H1 (cell line): ENCODE data around the gene FLT1.

Source experiments
- EZH2 ChIP-seq: fragments of 200-600 bp; sonication (generic); IDR thresholded peaks from 2 replicates; pipeline ENCODE4 v1.7.1; 2012; ENCODE audit warnings: low read depth, mild to moderate bottlenecking, moderate library complexity, low read length, inconsistent platforms; ENCODE audit not compliant: severe bottlenecking
- HDAC2 ChIP-seq, 2 experiments: fragments of 300-600 bp in 1 of 2; sonication (generic) in 1 of 2; IDR thresholded peaks; 2 replicates each; pipeline ENCODE4 v1.6.1; 2011 to 2012; ENCODE audit warnings: low read depth in 2 of 2, low read length in 2 of 2, mild to moderate bottlenecking in 2 of 2, moderate library complexity in 2 of 2, borderline replicate concordance in 1 of 2, inconsistent platforms in 1 of 2
- HDAC6 ChIP-seq: IDR thresholded peaks from one replicate; pipeline ENCODE4 v1.7.1; 2012; ENCODE audit warnings: low read depth, mild to moderate bottlenecking, inconsistent platforms, low read length, moderate library complexity
- KDM1A ChIP-seq: fragments of 200-600, 300-600 bp; sonication (generic); IDR thresholded peaks from 2 replicates; pipeline ENCODE4 v1.7.1; 2016; ENCODE audit warnings: mild to moderate bottlenecking, low read length, borderline replicate concordance
- RAD21 ChIP-seq, 2 experiments: IDR thresholded peaks in 1 of 2; conservative IDR thresholded peaks in 1 of 2; 2 replicates each; pipeline ENCODE4 v1.6.1; 2011; ENCODE audit warnings: low read depth in 2 of 2, low read length in 2 of 2, improper control_type of control experiment in 1 of 2, inconsistent platforms in 1 of 2, mild to moderate bottlenecking in 1 of 2, moderate library complexity in 1 of 2
- TF ChIP-seq, protein P1 (sequence below), 3 experiments: IDR thresholded peaks; 1 replicate in 2 of 3; 2 replicates in 1 of 3; pipeline versions ENCODE4 v1.5.1 to v1.6.1; 2011; ENCODE audit warnings: low read length in 3 of 3, mild to moderate bottlenecking in 3 of 3, inconsistent platforms in 2 of 3, low read depth in 1 of 3, moderate library complexity in 1 of 3; ENCODE audit not compliant: insufficient read depth in 1 of 3; ENCODE audit errors: control extremely low read depth in 1 of 3

GRCh38 chr13:28464861-28465460, 30.0 kb downstream of the FLT1 start:
- TF ChIP-seq EZH2 = no peak
- TF ChIP-seq, protein P1, sequence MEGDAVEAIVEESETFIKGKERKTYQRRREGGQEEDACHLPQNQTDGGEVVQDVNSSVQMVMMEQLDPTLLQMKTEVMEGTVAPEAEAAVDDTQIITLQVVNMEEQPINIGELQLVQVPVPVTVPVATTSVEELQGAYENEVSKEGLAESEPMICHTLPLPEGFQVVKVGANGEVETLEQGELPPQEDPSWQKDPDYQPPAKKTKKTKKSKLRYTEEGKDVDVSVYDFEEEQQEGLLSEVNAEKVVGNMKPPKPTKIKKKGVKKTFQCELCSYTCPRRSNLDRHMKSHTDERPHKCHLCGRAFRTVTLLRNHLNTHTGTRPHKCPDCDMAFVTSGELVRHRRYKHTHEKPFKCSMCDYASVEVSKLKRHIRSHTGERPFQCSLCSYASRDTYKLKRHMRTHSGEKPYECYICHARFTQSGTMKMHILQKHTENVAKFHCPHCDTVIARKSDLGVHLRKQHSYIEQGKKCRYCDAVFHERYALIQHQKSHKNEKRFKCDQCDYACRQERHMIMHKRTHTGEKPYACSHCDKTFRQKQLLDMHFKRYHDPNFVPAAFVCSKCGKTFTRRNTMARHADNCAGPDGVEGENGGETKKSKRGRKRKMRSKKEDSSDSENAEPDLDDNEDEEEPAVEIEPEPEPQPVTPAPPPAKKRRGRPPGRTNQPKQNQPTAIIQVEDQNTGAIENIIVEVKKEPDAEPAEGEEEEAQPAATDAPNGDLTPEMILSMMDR (IDR thresholded peaks at IDR 0.05; ENCODE audit: control extremely low read depth in 1 of 3, insufficient read depth in 1 of 3, low read depth in 1 of 3, low read length in 3 of 3) = no peak
- no peak for TF ChIP-seq HDAC2 (IDR thresholded peaks at IDR 0.05; ENCODE audit: borderline replicate concordance in 1 of 2, low read depth in 2 of 2, low read length in 2 of 2)
- no peak for TF ChIP-seq RAD21 (IDR thresholded peaks at IDR 0.05 in 1 of 2, conservative IDR thresholded peaks at IDR 0.05 in 1 of 2; ENCODE audit: low read depth in 2 of 2, low read length in 2 of 2)
- no peak for TF ChIP-seq HDAC6
- TF ChIP-seq KDM1A = no peak
